Heart right ventricle (tissue), 16 donors: ENCODE data around the gene C9orf40. TPM values are rescaled to one million over a fixed set of nuclear protein-coding genes. Genes with fewer than 3 reads are reported as not detected.
A peak's percentile ranks its signal among the peaks of the same experiment; 100 is the strongest.

Source experiments
- ATAC-seq, 8 donors: fragments of 200-7000 bp; cut with Tn5 transposase; one replicate each; pipeline ENCODE4 v1.9.1; 2020; ENCODE audit warnings: mild to moderate bottlenecking in 8 of 8, moderate library complexity in 8 of 8, moderate number of reproducible peaks in 1 of 8
- DNase-seq, 2 donors: peaks; one replicate each; pipeline ENCODE4 v3.0.0-alpha.2; 2020
- H3K27ac ChIP-seq, 10 donors: fragments of 200-600 bp; sonication (generic) in 2 of 10; one replicate each; pipeline versions ENCODE4 v1.5.0 to v1.8.0; 2020 to 2022; ENCODE audit warnings: mild to moderate bottlenecking in 3 of 10
- H3K27me3 ChIP-seq, 7 donors: fragments of 200-600 bp; one replicate each; pipeline ENCODE4 v1.8.0; 2021 to 2022; ENCODE audit warnings: mild to moderate bottlenecking in 2 of 7
- H3K36me3 ChIP-seq, 9 donors: fragments of 200-600 bp; sonication (generic) in 1 of 9; one replicate each; pipeline versions ENCODE4 v1.5.0 to v1.8.0; 2020 to 2022; ENCODE audit warnings: mild to moderate bottlenecking in 2 of 9
- H3K4me1 ChIP-seq, 9 donors: fragments of 200-600 bp; sonication (generic) in 1 of 9; one replicate each; pipeline versions ENCODE4 v1.5.0 to v1.8.0; 2020 to 2022; ENCODE audit warnings: mild to moderate bottlenecking in 4 of 9
- H3K4me3 ChIP-seq, 10 donors: fragments of 200-600 bp; sonication (generic) in 2 of 10; one replicate each; pipeline versions ENCODE4 v1.5.0 to v1.8.0; 2020 to 2022; ENCODE audit warnings: mild to moderate bottlenecking in 7 of 10, moderate library complexity in 2 of 10
- H3K9me3 ChIP-seq, 11 donors: fragments of 200-600 bp in 10 of 11; sonication (generic) in 2 of 11; one replicate each; pipeline versions ENCODE4 v1.5.0 to v1.8.0; 2013 to 2022; ENCODE audit warnings: mild to moderate bottlenecking in 2 of 11, control low read depth in 1 of 11, moderate library complexity in 1 of 11
- WGBS, 2 donors: extraction: QIAGEN DNeasy Blood & Tissue Kit; methylation state at CpG; one replicate each; pipeline ENCODE4 v1.1.7; 2013; ENCODE audit warnings: inconsistent platforms in 1 of 2; 5-methylcytosine and 5-hydroxymethylcytosine counted together
- intact Hi-C, 10 donors: fragments of 100-400 bp; cut with DNase I; formaldehyde crosslinking; loops; one replicate each; pipeline versions ENCODE4 v1.11.1 to v1.14.2; 2022
- polyA plus RNA-seq, 2 donors: library from polyadenylated mRNA; stranded (reverse); fragments of 200-250 nt; gene quantifications; one replicate each; pipeline ENCODE4 v1.2.3, GENCODE V29; 2013
- total RNA-seq, 10 donors: library from RNA; stranded (reverse); fragmentation: NEBNext Ultra II Directional in 3 of 10; extraction: Animal tissue kit (Norgen Biotek cat#: 25700) in 3 of 10; gene quantifications; one replicate each; pipeline versions ENCODE4 v1.2.1 to v1.2.4, GENCODE V29; 2021 to 2023
- TF ChIP-seq, protein P1 (sequence below), 9 donors: fragments of 200-600 bp; sonication (generic) in 2 of 9; IDR thresholded peaks; one replicate each; pipeline versions ENCODE4 v1.5.0 to v1.8.0; 2021 to 2022; ENCODE audit warnings: antibody characterized with exemption in 9 of 9, mild to moderate bottlenecking in 5 of 9, moderate library complexity in 1 of 9
- donor health status: Arrhythmogenic right ventricular cardiomyopathy.
- donor health status: ischemic (EF 13 %, LVEDD 7.1; RV severe dilation, severe dysfunction).
- donor health status: healthy with polysubstance abuse.
- donor health status: DM: no; HTN: yes; CAD: no.
- donor health status: DM: no; HTN: no; CAD: no.
- donor health status: ischemic (EF 25% LVEDD 6.9; RV normal size, moderate dysfunction).
- donor health status: ischemic (EF 25% LVEDD 5.7; RV mildly dilated, moderate dysfunction).
- donor health status: healthy.
- donor health status: DM: yes; HTN: yes; CAD: no.
- donor health status: Ischemic cardiomyopathy.
- donor health status: ischemic (EF 35%, LVEDD 5.7; RV mildly dilated, moderate dysfunction).
- donor health status: nonischemic (EF 11% LVEDD 7.7; RV severe dilation, severe dysfunction).
- donor health status: DM: yes; HTN: yes; CAD: no.
- donor health status: PGD.
- donor health status: ischemic (EF 29% LVEDD 5.4; RV normal size, mild dysfunction).
- donor health status: nonischemic (EF 23%, LVEDD 6.1; RV moderate dilation, normal function).

The C9orf40 gene
- total and polyA plus RNA-seq, 12 donors = 0.96 to 2.9 (median 1.9) TPM

DNA sequence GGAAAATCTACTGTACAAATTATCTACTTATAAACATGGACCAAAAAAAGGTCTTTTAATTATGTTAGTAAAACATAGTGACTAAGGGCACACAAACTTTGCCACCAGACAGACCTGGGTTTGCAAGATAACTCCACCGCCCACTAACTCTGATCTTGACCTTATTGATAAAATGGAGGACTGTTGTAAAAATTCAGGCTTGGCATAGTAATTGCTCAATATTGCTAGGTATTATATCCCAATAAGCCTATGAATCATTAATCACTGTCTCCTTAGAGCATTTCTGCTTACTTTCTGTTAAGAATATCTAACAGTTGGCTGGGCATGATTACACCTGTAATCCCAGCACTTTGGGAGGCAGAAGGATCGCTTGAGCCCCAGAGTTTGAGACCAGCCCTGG lies 3.8 kb downstream of the C9orf40 start:
- Histone ChIP-seq H3K9me3 (no peaks in the 10 kb centered on the region), H3K4me3 (no peak overlapping the region), H3K36me3 (peaks cover 0 to 14% (median 0%) of the 10 kb centered on the region in 9 donors), H3K27me3 (no peaks in the 10 kb centered on the region), H3K4me1 (peaks cover 0 to 27% (median 17%) of the 10 kb centered on the region in 9 donors), H3K27ac (peak overlapping the region in 4 of 10 donors; percentile 33 to 78 (median 60))
- TF ChIP-seq, protein P1, sequence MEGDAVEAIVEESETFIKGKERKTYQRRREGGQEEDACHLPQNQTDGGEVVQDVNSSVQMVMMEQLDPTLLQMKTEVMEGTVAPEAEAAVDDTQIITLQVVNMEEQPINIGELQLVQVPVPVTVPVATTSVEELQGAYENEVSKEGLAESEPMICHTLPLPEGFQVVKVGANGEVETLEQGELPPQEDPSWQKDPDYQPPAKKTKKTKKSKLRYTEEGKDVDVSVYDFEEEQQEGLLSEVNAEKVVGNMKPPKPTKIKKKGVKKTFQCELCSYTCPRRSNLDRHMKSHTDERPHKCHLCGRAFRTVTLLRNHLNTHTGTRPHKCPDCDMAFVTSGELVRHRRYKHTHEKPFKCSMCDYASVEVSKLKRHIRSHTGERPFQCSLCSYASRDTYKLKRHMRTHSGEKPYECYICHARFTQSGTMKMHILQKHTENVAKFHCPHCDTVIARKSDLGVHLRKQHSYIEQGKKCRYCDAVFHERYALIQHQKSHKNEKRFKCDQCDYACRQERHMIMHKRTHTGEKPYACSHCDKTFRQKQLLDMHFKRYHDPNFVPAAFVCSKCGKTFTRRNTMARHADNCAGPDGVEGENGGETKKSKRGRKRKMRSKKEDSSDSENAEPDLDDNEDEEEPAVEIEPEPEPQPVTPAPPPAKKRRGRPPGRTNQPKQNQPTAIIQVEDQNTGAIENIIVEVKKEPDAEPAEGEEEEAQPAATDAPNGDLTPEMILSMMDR (IDR thresholded peaks at IDR 0.05) = no peak
- DNase-seq = no peak
- 89 to 94% methylated on average over 2 of the region's 2 CpGs for WGBS, 2 donors
- intact Hi-C loops = loop anchor here in 2 of 10 donors (10.0 kb wide), 2 partner anchors 46 to 136 kb away; partner anchors contain the start of genes NMRK1 (in 1 of the 2) and OSTF1 (in 1 of the 2)
- no peak for ATAC-seq

DNA sequence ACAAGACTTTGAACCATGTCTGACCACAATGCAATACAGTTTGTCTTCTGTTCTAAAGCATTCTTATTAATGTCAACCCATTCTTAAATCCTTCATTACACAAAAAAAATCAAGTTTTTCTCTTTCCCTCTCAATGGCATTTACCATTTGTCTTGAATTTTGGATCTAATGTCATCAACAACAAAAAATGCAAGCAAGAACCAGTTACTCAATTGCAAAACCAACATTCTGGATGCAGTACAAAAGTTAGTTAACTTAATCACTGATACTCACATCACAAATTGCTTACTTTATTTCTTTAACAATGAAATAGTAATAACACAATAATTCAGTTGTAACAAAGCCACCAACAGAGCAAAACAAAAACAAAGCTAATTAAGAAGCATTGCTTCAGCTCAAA lies 6.0 kb downstream of the C9orf40 start:
- Histone ChIP-seq H3K27me3 (no peaks in the 10 kb centered on the region), H3K4me1 (peaks cover 0 to 27% (median 8%) of the 10 kb centered on the region in 9 donors), H3K9me3 (peaks cover 0 to 5% (median 0%) of the 10 kb centered on the region in 11 donors), H3K4me3 (no peak overlapping the region), H3K27ac (no peak overlapping the region), H3K36me3 (peaks cover 0 to 14% (median 0%) of the 10 kb centered on the region in 9 donors)
- ATAC-seq (no peak), DNase-seq (no peak)
- TF ChIP-seq, protein P1 (IDR thresholded peaks at IDR 0.05) = no peak
- intact Hi-C loops = loop anchor here in 2 of 10 donors (10.0 kb wide), 2 partner anchors 48 to 138 kb away; partner anchors contain the start of genes NMRK1 (in 1 of the 2) and OSTF1 (in 1 of the 2)

DNA sequence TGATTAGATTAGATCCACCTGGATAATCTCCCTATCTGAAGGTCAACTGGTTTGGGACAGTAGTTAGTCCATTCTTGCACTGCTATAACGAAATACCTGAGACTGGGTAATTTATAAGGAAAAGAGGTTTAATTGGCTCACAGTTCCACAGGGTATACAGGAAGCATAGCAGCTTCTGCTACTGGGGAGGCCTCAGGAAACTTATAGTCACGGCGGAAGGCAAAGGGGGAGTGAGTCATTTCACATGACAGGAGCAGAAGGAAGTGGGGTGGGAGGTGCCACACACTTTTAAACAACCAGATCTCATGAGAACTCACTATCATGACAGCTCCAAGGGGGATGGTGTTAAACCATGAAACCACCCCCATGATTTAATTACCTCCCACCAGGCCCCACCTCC lies 9.9 kb downstream of the C9orf40 start:
- no peaks in the 10 kb centered on the region for H3K27me3 ChIP-seq
- TF ChIP-seq, protein P1 (IDR thresholded peaks at IDR 0.05) = no peak

DNA sequence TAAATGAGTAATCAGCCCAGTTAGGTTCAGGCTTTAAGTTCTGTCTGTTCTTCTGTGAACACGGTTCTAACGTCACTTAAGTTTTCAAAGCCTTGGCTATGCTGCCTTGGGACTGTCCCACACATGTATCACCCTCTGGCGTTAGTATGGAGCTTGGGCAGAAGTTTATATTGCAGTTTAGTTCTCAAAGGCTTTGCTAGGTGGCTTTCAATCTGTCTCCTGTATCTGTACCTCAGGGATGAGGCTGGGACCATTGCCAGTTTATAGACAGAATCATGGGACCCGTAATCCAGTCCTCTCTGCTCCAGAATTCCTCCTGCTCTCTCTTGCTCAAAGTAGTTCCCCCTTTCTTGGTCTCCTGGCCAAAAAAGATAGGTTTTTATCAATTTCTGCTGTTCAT lies 12.1 kb downstream of the C9orf40 start:
- H3K27me3 ChIP-seq = no peaks in the 10 kb centered on the region
- TF ChIP-seq, protein P1 (IDR thresholded peaks at IDR 0.05) = peak in 5 of 9 donors; percentile 11 to 43 (median 27)
- H3K9me3 ChIP-seq = peaks cover 0 to 5% (median 0%) of the 10 kb centered on the region in 11 donors
- peak in 2 of 8 donors; percentile 47 to 66 for ATAC-seq
- WGBS, 2 donors = 45 to 70% methylated on average over 4 of the region's 4 CpGs
- no peak overlapping the region for H3K4me3 ChIP-seq
- no peaks in the 10 kb centered on the region for H3K4me1 ChIP-seq
- intact Hi-C loops = loop anchor here in 3 of 10 donors (5.0 to 10.0 kb wide), 3 partner anchors 54 to 163 kb away; partner anchors contain the start of genes NMRK1 (in 1 of the 3) and OSTF1 (in 1 of the 3)
- DNase-seq = no peak
- no peak overlapping the region for H3K27ac ChIP-seq
- no peaks in the 10 kb centered on the region for H3K36me3 ChIP-seq

More for the DNA sequence above, 9.9 kb downstream of the C9orf40 start:
- peaks cover 0 to 11% (median 0%) of the 10 kb centered on the region in 9 donors for H3K36me3 ChIP-seq
- no peak overlapping the region for H3K4me3 ChIP-seq
- peaks cover 0 to 5% (median 0%) of the 10 kb centered on the region in 11 donors for H3K9me3 ChIP-seq
- peak in 1 of 8 donors; percentile 53 for ATAC-seq
- no peaks in the 10 kb centered on the region for H3K4me1 ChIP-seq
- WGBS, 2 donors = 54 to 58% methylated on average over 3 of the region's 3 CpGs
- no peak overlapping the region for H3K27ac ChIP-seq
- DNase-seq = no peak
- intact Hi-C loops = loop anchor here in 3 of 10 donors (5.0 to 10.0 kb wide), 3 partner anchors 52 to 166 kb away; partner anchors contain the start of genes NMRK1 (in 1 of the 3) and OSTF1 (in 1 of the 3)
